Activated CD8-positive, alpha-beta memory T cell treated with anti-CD3 and anti-CD28 coated beads, Interleukin-2, amount 50 U/mL, for 4 hours (primary cell): ENCODE results near the gene ZNF142.
"Not testable (repeated sequence)": the region's sequence is repeated elsewhere in the genome, so short reads cannot be mapped to it uniquely, and the experiment has no call there.

Source experiments
- DNase-seq: peaks from one replicate; pipeline ENCODE4 v3.0.0-alpha.2; 2020

Gene ZNF142

GRCh38 chr2:218659258-218659987, at the start of gene ZNF142, which contains the start of gene BCS1L:
ZNF142 (minus strand) TSS chr2:218659623; CDS start chr2:218656429, 3,194 bp downstream.
BCS1L (plus strand) TSS chr2:218659683; CDS start chr2:218660988, 1,305 bp downstream.
- DNase-seq: peak; percentile 95

GRCh38 chr2:218708086-218708485, 48.7 kb upstream of the ZNF142 start:
- no peak for DNase-seq

GRCh38 chr2:218703341-218703740, 43.9 kb upstream of the ZNF142 start:
- no peak for DNase-seq

- DNase-seq: no peak
Measured at GRCh38 chr2:218701806-218702205, 42.4 kb upstream of the ZNF142 start.

- no peak for DNase-seq
Measured at GRCh38 chr2:218698885-218699284, 39.5 kb upstream of the ZNF142 start.

GRCh38 chr2:218694405-218695145, 35.2 kb upstream of the ZNF142 start:
- no peak for DNase-seq

GRCh38 chr2:218691234-218691633, 31.8 kb upstream of the ZNF142 start:
- DNase-seq: no peak

- DNase-seq: not testable (repeated sequence)
Measured at GRCh38 chr2:218687400-218688060, 28.1 kb upstream of the ZNF142 start.

GRCh38 chr2:218680061-218680460, 20.6 kb upstream of the ZNF142 start:
- DNase-seq: no peak

- no peak for DNase-seq
Measured at GRCh38 chr2:218679119-218679518, 19.7 kb upstream of the ZNF142 start.

GRCh38 chr2:218671654-218672566, 12.5 kb upstream of the ZNF142 start, which contains the start of the genes RNF25 and STK36:
RNF25 (minus strand) TSS chr2:218672002; CDS start chr2:218671970, 32 bp downstream.
STK36 (plus strand) TSS chr2:218672086; CDS start chr2:218672830, 744 bp downstream.
- peak; percentile 80 for DNase-seq

- no peak for DNase-seq
Measured at GRCh38 chr2:218671097-218671653, 11.8 kb upstream of the ZNF142 start.

GRCh38 chr2:218664653-218665052, 5.2 kb upstream of the ZNF142 start:
- DNase-seq: no peak

- DNase-seq: no peak
Measured at GRCh38 chr2:218663901-218664300, 4.5 kb upstream of the ZNF142 start.

- DNase-seq: no peak
Measured at GRCh38 chr2:218662827-218663226, 3.4 kb upstream of the ZNF142 start.

GRCh38 chr2:218662377-218662776, 3.0 kb upstream of the ZNF142 start:
- DNase-seq: no peak

- DNase-seq: no peak
Measured at GRCh38 chr2:218659988-218660358, 550 bp upstream of the ZNF142 start.

GRCh38 chr2:218658671-218659257, 659 bp downstream of the ZNF142 start:
- DNase-seq: peak; percentile 48

GRCh38 chr2:218655751-218656150, 3.7 kb downstream of the ZNF142 start:
- DNase-seq: no peak

GRCh38 chr2:218648787-218649100, 10.7 kb downstream of the ZNF142 start:
- DNase-seq: no peak

GRCh38 chr2:218648088-218648786, 11.2 kb downstream of the ZNF142 start:
- DNase-seq: peak; percentile 57
